IMR-90 (cell line): ENCODE data around the gene ELP4. TPM values are rescaled to one million over a fixed set of nuclear protein-coding genes. Genes with fewer than 3 reads are reported as not detected.
A peak's percentile ranks its signal among the peaks of the same experiment; 100 is the strongest.

ENCODE experiments used
- ATAC-seq: fragments of 200-7000 bp; cut with Tn5 transposase; 2 replicates; pipeline ENCODE4 v1.9.1; 2020; ENCODE audit warnings: low read depth, mild to moderate bottlenecking, moderate library complexity
- BruUV-seq: library from RNA; stranded (reverse); fragments of 400-500 nt; replicated peaks from 2 replicates; lab custom pipeline; 2021; lab: Mats Ljungman, UMichigan
- CTCF ChIA-PET: fragments of 300-600 bp; formaldehyde crosslinking; extraction: SDS; loops from one replicate; lab custom pipeline; 2021; ENCODE audit warnings: antibody characterized with exemption; lab: Yijun Ruan, JAX
- POLR2A ChIA-PET: fragments of 300-600 bp; sonication (Branson Sonifier 250); formaldehyde crosslinking; loops from one replicate; lab custom pipeline; 2022; ENCODE audit warnings: antibody characterized with exemption; ENCODE audit not compliant: unreplicated experiment; lab: Charles Lee
- DNase-seq: peaks from one replicate; pipeline ENCODE4 v3.0.0; 2013
- H2AFZ ChIP-seq: replicated peaks from 2 replicates; pipeline ENCODE3; 2013; ENCODE audit warnings: low read length, mild to moderate bottlenecking; ENCODE audit not compliant: poor library complexity
- H2AK5ac ChIP-seq: 2 replicates; pipeline ENCODE4 v1.6.1; 2013; ENCODE audit warnings: low read depth, low read length, inconsistent platforms
- H2AK9ac ChIP-seq: replicated peaks from 2 replicates; pipeline ENCODE3; 2013; ENCODE audit warnings: mild to moderate bottlenecking, low read depth, low read length, moderate library complexity; ENCODE audit not compliant: poor library complexity
- H2BK120ac ChIP-seq: 2 replicates; pipeline ENCODE4 v1.6.1; 2013; ENCODE audit warnings: low read depth, low read length, inconsistent platforms
- H2BK15ac ChIP-seq: 3 replicates; pipeline ENCODE4 v1.6.1; 2013; ENCODE audit warnings: low read depth, low read length, inconsistent platforms
- H2BK20ac ChIP-seq: 2 replicates; pipeline ENCODE4 v1.6.1; 2013; ENCODE audit warnings: low read depth, mild to moderate bottlenecking, inconsistent platforms, low read length, moderate library complexity
- H2BK5ac ChIP-seq: 2 replicates; pipeline ENCODE4 v1.6.1; 2013; ENCODE audit warnings: mild to moderate bottlenecking, low read depth, low read length, inconsistent platforms; ENCODE audit not compliant: poor library complexity, severe bottlenecking
- H3K14ac ChIP-seq: replicated peaks from 2 replicates; pipeline ENCODE4 v1.6.1; 2013; ENCODE audit warnings: low read depth, low read length, inconsistent platforms
- H3K18ac ChIP-seq: 2 replicates; pipeline ENCODE4 v1.6.1; 2013; ENCODE audit warnings: low read depth, low read length, control low read depth
- H3K23ac ChIP-seq: 2 replicates; pipeline ENCODE4 v1.6.1; 2013; ENCODE audit warnings: low read depth, low read length, inconsistent platforms
- H3K27ac ChIP-seq: 2 replicates; pipeline ENCODE4 v1.5.1; 2013; ENCODE audit warnings: mild to moderate bottlenecking, control low read depth, low read length; ENCODE audit not compliant: insufficient read depth
- H3K27me3 ChIP-seq: 2 replicates; pipeline ENCODE4 v1.6.1; 2013; ENCODE audit warnings: low read length; ENCODE audit not compliant: control insufficient read depth, insufficient read depth
- H3K36me3 ChIP-seq: 2 replicates; pipeline ENCODE4 v1.6.1; 2013; ENCODE audit warnings: low read length, mixed read lengths; ENCODE audit not compliant: control insufficient read depth, insufficient read depth
- H3K4ac ChIP-seq: 2 replicates; pipeline ENCODE4 v1.6.1; 2013; ENCODE audit warnings: low read depth, low read length, inconsistent platforms
- H3K4me1 ChIP-seq: 2 replicates; pipeline ENCODE4 v1.6.1; 2013; ENCODE audit warnings: low read length, mixed read lengths; ENCODE audit not compliant: control insufficient read depth, insufficient read depth
- H3K4me2 ChIP-seq: 2 replicates; pipeline ENCODE4 v1.6.1; 2013; ENCODE audit warnings: low read depth, mild to moderate bottlenecking, control low read depth, low read length, moderate library complexity
- H3K4me3 ChIP-seq: 2 replicates; pipeline ENCODE4 v1.5.1; 2013; ENCODE audit warnings: low read depth, mild to moderate bottlenecking, control low read depth, low read length, moderate library complexity; ENCODE audit not compliant: insufficient read depth
- H3K56ac ChIP-seq: 2 replicates; pipeline ENCODE4 v1.6.1; 2013; ENCODE audit warnings: low read length, inconsistent platforms; ENCODE audit not compliant: insufficient read depth; ENCODE audit errors: extremely low read depth
- H3K79me1 ChIP-seq, 2 experiments: 2 replicates each; pipeline ENCODE4 v1.6.1; 2013; ENCODE audit warnings: low read length in 2 of 2, inconsistent platforms in 1 of 2, low read depth in 1 of 2
- H3K9ac ChIP-seq: 2 replicates; pipeline ENCODE4 v1.6.1; 2013; ENCODE audit warnings: low read depth, low read length, control low read depth
- H3K9me1 ChIP-seq: 2 replicates; pipeline ENCODE4 v1.6.1; 2013; ENCODE audit warnings: low read length, inconsistent platforms; ENCODE audit not compliant: insufficient read depth
- H3K9me3 ChIP-seq: 2 replicates; pipeline ENCODE4 v1.6.1; 2013; ENCODE audit warnings: low read length; ENCODE audit not compliant: control insufficient read depth, insufficient read depth
- H4K20me1 ChIP-seq: 2 replicates; pipeline ENCODE4 v1.6.1; 2013; ENCODE audit warnings: low read length, inconsistent platforms; ENCODE audit not compliant: insufficient read depth
- H4K5ac ChIP-seq: 2 replicates; pipeline ENCODE4 v1.6.1; 2013; ENCODE audit warnings: mild to moderate bottlenecking, low read depth, low read length, control low read depth
- H4K8ac ChIP-seq, 2 experiments: 2 replicates each; pipeline ENCODE4 v1.6.1; 2013; ENCODE audit warnings: low read depth in 2 of 2, low read length in 2 of 2, control low read depth in 1 of 2, inconsistent platforms in 1 of 2
- H4K91ac ChIP-seq: 2 replicates; pipeline ENCODE4 v1.6.1; 2013; ENCODE audit warnings: low read depth, low read length, inconsistent platforms; ENCODE audit not compliant: insufficient read depth
- CEBPB ChIP-seq: IDR thresholded peaks from 2 replicates; pipeline ENCODE4 v1.6.1; 2012; ENCODE audit warnings: low read depth, low read length, improper control_type of control experiment
- CHD1 ChIP-seq: IDR thresholded peaks from 2 replicates; pipeline ENCODE4 v1.6.1; 2012; ENCODE audit warnings: low read depth, low read length, improper control_type of control experiment
- MAFK ChIP-seq: IDR thresholded peaks from 2 replicates; pipeline ENCODE4 v1.6.1; 2012; ENCODE audit warnings: low read depth, low read length, improper control_type of control experiment
- SMC3 ChIP-seq: fragments of 150-350 bp; IDR thresholded peaks from 2 replicates; pipeline ENCODE4 v1.6.1; 2016; ENCODE audit warnings: low read depth, mild to moderate bottlenecking, antibody characterized with exemption, low read length, moderate library complexity
- WGBS, 2 experiments: methylation state at CpG; one replicate each; pipeline versions ENCODE4 v1.1.5 to v1.1.7; 2013; ENCODE audit warnings: missing lambda C conversion rate in 2 of 2; ENCODE audit not compliant: insufficient read length in 1 of 2; ENCODE audit errors: extremely low coverage in 2 of 2; 5-methylcytosine and 5-hydroxymethylcytosine counted together
- dilution Hi-C: fragments of 300-500 bp; cut with HindIII; formaldehyde crosslinking; loops from one replicate; pipeline ENCODE4 v1.14.3; 2018; ENCODE audit warnings: low sequenced_read_pairs; ENCODE audit not compliant: unreplicated experiment
- in situ Hi-C: fragments of 300-500 bp; cut with MboI; formaldehyde crosslinking; loops from 3 replicates; pipeline ENCODE4 v1.14.3; 2019; ENCODE audit warnings: low sequenced_read_pairs, inconsistent platforms, mixed read lengths
- intact Hi-C: fragments of 100-400 bp; cut with micrococcal nuclease; formaldehyde crosslinking; loops from 2 replicates; pipeline ENCODE4 v1.10.0; 2022
- polyA plus RNA-seq, 3 experiments: library from polyadenylated mRNA; depleted of rRNA; stranded (reverse); fragments of >200 nt; gene quantifications; 2 replicates each; pipeline ENCODE4 v1.2.3, GENCODE V29; 2012; ENCODE audit warnings: low replicate concordance in 1 of 3
- total RNA-seq: library from RNA; depleted of rRNA; stranded (reverse); fragments of >200 nt; gene quantifications from 2 replicates; pipeline ENCODE4 v1.2.3, GENCODE V29; 2012
- TF ChIP-seq, protein P1 (sequence below): conservative IDR thresholded peaks from 2 replicates; pipeline ENCODE4 v1.5.1; 2012; ENCODE audit warnings: mild to moderate bottlenecking, low read depth, low read length, improper control_type of control experiment

ELP4 gene
- total and polyA plus RNA-seq, 2 of the 4 experiments (the other 2 are of a cell fraction), result 8.4 to 20.4 TPM

- Histone ChIP-seq H3K4me2 (no peak overlapping the region), H4K5ac (no peak overlapping the region), H3K4me3 (no peak overlapping the region), H4K20me1 (no peaks in the 10 kb centered on the region), H3K56ac (no peak overlapping the region), H3K4ac (no peak overlapping the region), H2BK5ac (no peak overlapping the region), H4K91ac (no peak overlapping the region), H3K23ac (no peak overlapping the region), H3K9ac (no peak overlapping the region), H2AFZ (no peak overlapping the region), H3K36me3 (no peaks in the 10 kb centered on the region), H3K4me1 (no peaks in the 10 kb centered on the region), H3K14ac (no peak overlapping the region), H2AK5ac (no peak overlapping the region), H2BK15ac (no peak overlapping the region), H4K8ac (no peak overlapping the region), H2AK9ac (no peak overlapping the region), H3K27ac (no peak overlapping the region), H2BK120ac (no peak overlapping the region), H3K9me1 (no peaks in the 10 kb centered on the region), H3K27me3 (no peaks in the 10 kb centered on the region), H3K18ac (no peak overlapping the region), H3K79me1 (no peaks in the 10 kb centered on the region), H3K9me3 (no peaks in the 10 kb centered on the region), H2BK20ac (no peak overlapping the region)
- dilution Hi-C loops (no loop called here), in situ Hi-C loops (no loop called here), intact Hi-C loops (no loop called here)
- no peak for ATAC-seq
- BruUV-seq, result no TSS peak
- ChIA-PET POLR2A (no interaction called here), CTCF (no interaction called here)
- WGBS, 2 experiments, result no CpG with 5 or more reads among the region's 3 CpGs
- TF ChIP-seq, protein P1, sequence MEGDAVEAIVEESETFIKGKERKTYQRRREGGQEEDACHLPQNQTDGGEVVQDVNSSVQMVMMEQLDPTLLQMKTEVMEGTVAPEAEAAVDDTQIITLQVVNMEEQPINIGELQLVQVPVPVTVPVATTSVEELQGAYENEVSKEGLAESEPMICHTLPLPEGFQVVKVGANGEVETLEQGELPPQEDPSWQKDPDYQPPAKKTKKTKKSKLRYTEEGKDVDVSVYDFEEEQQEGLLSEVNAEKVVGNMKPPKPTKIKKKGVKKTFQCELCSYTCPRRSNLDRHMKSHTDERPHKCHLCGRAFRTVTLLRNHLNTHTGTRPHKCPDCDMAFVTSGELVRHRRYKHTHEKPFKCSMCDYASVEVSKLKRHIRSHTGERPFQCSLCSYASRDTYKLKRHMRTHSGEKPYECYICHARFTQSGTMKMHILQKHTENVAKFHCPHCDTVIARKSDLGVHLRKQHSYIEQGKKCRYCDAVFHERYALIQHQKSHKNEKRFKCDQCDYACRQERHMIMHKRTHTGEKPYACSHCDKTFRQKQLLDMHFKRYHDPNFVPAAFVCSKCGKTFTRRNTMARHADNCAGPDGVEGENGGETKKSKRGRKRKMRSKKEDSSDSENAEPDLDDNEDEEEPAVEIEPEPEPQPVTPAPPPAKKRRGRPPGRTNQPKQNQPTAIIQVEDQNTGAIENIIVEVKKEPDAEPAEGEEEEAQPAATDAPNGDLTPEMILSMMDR, result no peak
- no peak for TF ChIP-seq CHD1
- no peak for TF ChIP-seq SMC3
- TF ChIP-seq MAFK, result peak; percentile 57
- TF ChIP-seq CEBPB, result no peak
- no peak for DNase-seq
Measured at GRCh38 chr11:31680770-31681169, 171.2 kb downstream of the ELP4 start.
